H1 (cell line): Measurements from ENCODE around the gene CAPN7. TPM values are rescaled to one million over a fixed set of nuclear protein-coding genes. Genes with fewer than 3 reads are reported as not detected.

Source experiments
- CTCF ChIA-PET: fragments of 300-600 bp; sonication (Branson Sonifier 250); formaldehyde crosslinking; loops from one replicate; lab custom pipeline; 2021; ENCODE audit not compliant: partially characterized antibody; lab: Charles Lee
- POLR2A ChIA-PET: fragments of 300-600 bp; sonication (Branson Sonifier 250); formaldehyde crosslinking; loops from one replicate; lab custom pipeline; 2021; ENCODE audit warnings: inconsistent platforms; ENCODE audit not compliant: partially characterized antibody; lab: Charles Lee
- DNase-seq, 2 experiments: peaks; one replicate each; pipeline versions ENCODE4 v3.0.0 to v3.0.0-alpha.2; 2010 to 2022; ENCODE audit warnings: low spot score in 2 of 2, low read depth in 1 of 2, mixed read lengths in 1 of 2
- FAIRE-seq: peaks from 2 replicates; lab custom pipeline; 2011; peaks lifted over from hg19 to GRCh38; lab: Jason Lieb, UNC
- H2AFZ ChIP-seq: 2 replicates; pipeline ENCODE4 v1.8.1; 2012; ENCODE audit warnings: low read length, inconsistent platforms
- H2AK5ac ChIP-seq: 2 replicates; pipeline ENCODE4 v1.6.1; 2013; ENCODE audit warnings: low read depth, low read length
- H2BK120ac ChIP-seq: replicated peaks from 2 replicates; pipeline ENCODE3; 2013; ENCODE audit warnings: low read depth, low read length, inconsistent platforms
- H2BK12ac ChIP-seq: 2 replicates; pipeline ENCODE4 v1.6.1; 2013; ENCODE audit warnings: low read depth, low read length
- H2BK15ac ChIP-seq: 2 replicates; pipeline ENCODE4 v1.6.1; 2013; ENCODE audit warnings: low read length
- H2BK20ac ChIP-seq: 2 replicates; pipeline ENCODE4 v1.6.1; 2013; ENCODE audit warnings: low read length
- H2BK5ac ChIP-seq: 2 replicates; pipeline ENCODE4 v1.6.1; 2013; ENCODE audit warnings: low read depth, low read length
- H3K14ac ChIP-seq: 2 replicates; pipeline ENCODE4 v1.6.1; 2013; ENCODE audit warnings: inconsistent platforms; ENCODE audit not compliant: insufficient read length
- H3K18ac ChIP-seq: 2 replicates; pipeline ENCODE4 v1.6.1; 2013; ENCODE audit warnings: low read length; ENCODE audit errors: extremely low read depth
- H3K23ac ChIP-seq: 2 replicates; pipeline ENCODE4 v1.6.1; 2013; ENCODE audit warnings: inconsistent platforms; ENCODE audit not compliant: insufficient read length
- H3K23me2 ChIP-seq: 2 replicates; pipeline ENCODE4 v1.6.1; 2013; ENCODE audit warnings: low read depth, low read length
- H3K27ac ChIP-seq: 2 replicates; pipeline ENCODE4 v1.6.1; 2011; ENCODE audit warnings: low read depth, low read length, inconsistent platforms
- H3K27me3 ChIP-seq, 4 experiments: replicated peaks in 1 of 4; 1 replicate in 1 of 4; 2 replicates in 3 of 4; pipeline versions ENCODE4 v1.6.1 to v1.8.1; 2011 to 2013; ENCODE audit warnings: low read length in 3 of 4, mild to moderate bottlenecking in 3 of 4, inconsistent platforms in 2 of 4, mixed read lengths in 2 of 4, moderate library complexity in 1 of 4; ENCODE audit not compliant: control insufficient read depth in 3 of 4, insufficient read depth in 3 of 4; ENCODE audit errors: extremely low read depth in 1 of 4
- H3K36me3 ChIP-seq, 4 experiments: 2 replicates each; pipeline versions ENCODE4 v1.6.1 to v1.8.1; 2011 to 2013; ENCODE audit warnings: mild to moderate bottlenecking in 4 of 4, low read length in 3 of 4, moderate library complexity in 2 of 4, control low read depth in 1 of 4, inconsistent platforms in 1 of 4; ENCODE audit not compliant: insufficient read depth in 4 of 4, control insufficient read depth in 2 of 4
- H3K4ac ChIP-seq: replicated peaks from 2 replicates; pipeline ENCODE3; 2013; ENCODE audit warnings: low read length, low read depth, mixed read lengths, inconsistent platforms; ENCODE audit not compliant: insufficient read length
- H3K4me1 ChIP-seq, 4 experiments: replicated peaks in 1 of 4; 1 replicate in 1 of 4; 2 replicates in 3 of 4; pipeline versions ENCODE4 v1.6.1 to v1.8.1; 2011 to 2013; ENCODE audit warnings: low read length in 3 of 4, inconsistent platforms in 2 of 4, mixed read lengths in 1 of 4; ENCODE audit not compliant: insufficient read depth in 4 of 4, control insufficient read depth in 3 of 4
- H3K4me2 ChIP-seq, 2 experiments: 2 replicates each; pipeline versions ENCODE4 v1.6.1 to v1.8.1; 2011 to 2013; ENCODE audit warnings: low read depth in 2 of 2, low read length in 2 of 2, control low read depth in 1 of 2, inconsistent platforms in 1 of 2, mild to moderate bottlenecking in 1 of 2; ENCODE audit not compliant: insufficient read depth in 1 of 2
- H3K4me3 ChIP-seq, 4 experiments: fragments of 200-600, 300-600 bp in 1 of 4; sonication (generic), shearing (Covaris generic), sonication (Bioruptor Twin) in 1 of 4; 2 replicates each; pipeline versions ENCODE4 v1.5.1 to v1.8.1; 2011 to 2016; ENCODE audit warnings: low read length in 4 of 4, low read depth in 3 of 4, control low read depth in 2 of 4, inconsistent platforms in 2 of 4, mild to moderate bottlenecking in 2 of 4, mixed read lengths in 1 of 4, moderate library complexity in 1 of 4; ENCODE audit not compliant: insufficient read depth in 2 of 4; ENCODE audit errors: extremely low read depth in 1 of 4
- H3K56ac ChIP-seq: replicated peaks from 2 replicates; pipeline ENCODE3; 2013; ENCODE audit warnings: low read depth, mild to moderate bottlenecking, mixed read lengths, low read length, inconsistent platforms; ENCODE audit not compliant: insufficient read length
- H3K79me1 ChIP-seq: 2 replicates; pipeline ENCODE4 v1.6.1; 2013; ENCODE audit warnings: low read depth, low read length, control low read depth
- H3K79me2 ChIP-seq, 2 experiments: 2 replicates each; pipeline versions ENCODE4 v1.6.1 to v1.8.1; 2012 to 2013; ENCODE audit warnings: low read length in 2 of 2, mild to moderate bottlenecking in 2 of 2, inconsistent platforms in 1 of 2; ENCODE audit not compliant: insufficient read depth in 2 of 2, control insufficient read depth in 1 of 2
- H3K9ac ChIP-seq, 4 experiments: replicated peaks in 1 of 4; 1 replicate in 1 of 4; 2 replicates in 3 of 4; pipeline versions ENCODE4 v1.6.1 to v1.8.1; 2011 to 2013; ENCODE audit warnings: low read depth in 3 of 4, low read length in 3 of 4, control low read depth in 2 of 4, mild to moderate bottlenecking in 2 of 4, moderate library complexity in 2 of 4, inconsistent platforms in 1 of 4; ENCODE audit errors: extremely low read depth in 1 of 4
- H3K9me3 ChIP-seq, 2 experiments: 2 replicates each; pipeline versions ENCODE4 v1.6.1 to v1.8.1; 2012 to 2013; ENCODE audit warnings: mild to moderate bottlenecking in 2 of 2, moderate library complexity in 2 of 2, control low read depth in 1 of 2, inconsistent platforms in 1 of 2, low read depth in 1 of 2, low read length in 1 of 2, mixed read lengths in 1 of 2; ENCODE audit not compliant: insufficient read depth in 2 of 2
- H4K20me1 ChIP-seq, 2 experiments: replicated peaks in 1 of 2; 2 replicates each; pipeline versions ENCODE3 to v1.8.1; 2011 to 2013; ENCODE audit warnings: inconsistent platforms in 2 of 2, low read length in 2 of 2, mild to moderate bottlenecking in 1 of 2; ENCODE audit not compliant: insufficient read depth in 2 of 2, control insufficient read depth in 1 of 2
- H4K5ac ChIP-seq: 2 replicates; pipeline ENCODE4 v1.6.1; 2013; ENCODE audit warnings: low read length, low read depth, mixed read lengths, inconsistent platforms; ENCODE audit not compliant: insufficient read length
- H4K8ac ChIP-seq: 2 replicates; pipeline ENCODE4 v1.8.0; 2013; ENCODE audit warnings: mild to moderate bottlenecking, moderate library complexity, low read length, inconsistent platforms; ENCODE audit not compliant: insufficient read depth; ENCODE audit errors: extremely low read depth
- H4K91ac ChIP-seq: replicated peaks from 2 replicates; pipeline ENCODE3; 2013; ENCODE audit warnings: low read length, mixed read lengths, inconsistent platforms; ENCODE audit not compliant: insufficient read length
- BCL11A ChIP-seq, 2 experiments: IDR thresholded peaks; one replicate each; pipeline ENCODE4 v1.6.1; 2011; ENCODE audit warnings: low read depth in 2 of 2, low read length in 2 of 2, mild to moderate bottlenecking in 2 of 2
- BRCA1 ChIP-seq: IDR thresholded peaks from 2 replicates; pipeline ENCODE4 v1.6.1; 2012; ENCODE audit warnings: low read depth, low read length, improper control_type of control experiment
- CBX5 ChIP-seq: fragments of 300-800, 300-1000 bp; sonication (generic); IDR thresholded peaks from 2 replicates; pipeline ENCODE4 v1.7.1; 2016; ENCODE audit warnings: antibody characterized with exemption, low read length, low read depth
- CEBPB ChIP-seq: IDR thresholded peaks from 2 replicates; pipeline ENCODE4 v1.6.1; 2012; ENCODE audit warnings: low read depth, low read length
- CREB1 ChIP-seq: IDR thresholded peaks from 2 replicates; pipeline ENCODE4 v1.6.1; 2012; ENCODE audit warnings: inconsistent platforms
- EZH2 ChIP-seq: fragments of 200-600 bp; sonication (generic); IDR thresholded peaks from 2 replicates; pipeline ENCODE4 v1.7.1; 2012; ENCODE audit warnings: low read depth, mild to moderate bottlenecking, moderate library complexity, low read length, inconsistent platforms; ENCODE audit not compliant: severe bottlenecking
- POLR2AphosphoS5 ChIP-seq: IDR thresholded peaks from 2 replicates; pipeline ENCODE4 v1.6.1; 2011; ENCODE audit warnings: low read depth, low read length
- SAP30 ChIP-seq: fragments of 300-600 bp; sonication (generic); IDR thresholded peaks from 2 replicates; pipeline ENCODE4 v1.7.1; 2012; ENCODE audit warnings: low read length, moderate library complexity, mild to moderate bottlenecking, inconsistent platforms; ENCODE audit not compliant: insufficient read depth, insufficient replicate concordance
- SUZ12 ChIP-seq: fragments of 200-600 bp; sonication (generic); IDR thresholded peaks from 2 replicates; pipeline ENCODE4 v1.6.1; 2012; ENCODE audit warnings: mild to moderate bottlenecking, inconsistent platforms, low read length, moderate library complexity, mixed read lengths
- TAF7 ChIP-seq: optimal IDR thresholded peaks from 2 replicates; pipeline ENCODE3; 2011; ENCODE audit warnings: low read depth, mild to moderate bottlenecking, inconsistent platforms, low read length, moderate library complexity, borderline replicate concordance
- TBP ChIP-seq: IDR thresholded peaks from 2 replicates; pipeline ENCODE4 v1.6.1; 2011; ENCODE audit warnings: low read depth, low read length, improper control_type of control experiment
- TEAD4 ChIP-seq: IDR thresholded peaks from 2 replicates; pipeline ENCODE4 v1.6.1; 2012; ENCODE audit warnings: low read depth, low read length, inconsistent platforms, mixed read lengths
- WGBS, 2 experiments: shearing (Covaris generic) in 1 of 2; methylation state at CpG; one replicate each; pipeline versions ENCODE4 v1.1.6 to v1.1.7; 2013 to 2015; ENCODE audit warnings: low lambda C conversion rate in 2 of 2, mixed read lengths in 2 of 2, inconsistent platforms in 1 of 2, low coverage in 1 of 2, missing lambda C conversion rate in 1 of 2; ENCODE audit not compliant: insufficient replicate concordance in 2 of 2, insufficient coverage in 1 of 2, insufficient read length in 1 of 2; ENCODE audit errors: extremely low coverage in 1 of 2, missing lambda C conversion rate in 1 of 2; 5-methylcytosine and 5-hydroxymethylcytosine counted together
- polyA plus RNA-seq, 7 experiments: library from polyadenylated mRNA; depleted of rRNA in 3 of 7; stranded (reverse) in 5 of 7; unstranded in 2 of 7; fragments of >200 nt in 5 of 7; fragments of 200-250 nt in 2 of 7; gene quantifications; 1 replicate in 5 of 7; 2 replicates in 1 of 7; 4 replicates in 1 of 7; pipeline versions ENCODE4 v1.2.1 to v1.2.3, GENCODE V29; 2011 to 2013; ENCODE audit warnings: missing spikeins in 2 of 7, mixed read lengths in 2 of 7
- total RNA-seq: library from RNA; stranded (reverse); fragmentation: NEBNext Ultra II Directional; extraction: Animal tissue kit (Norgen Biotek cat#: 25700); gene quantifications from 2 replicates; pipeline ENCODE4 v1.2.1, GENCODE V29; 2021

Gene CAPN7
- total and polyA plus RNA-seq, 2 of the 8 experiments (the other 6 are each of a cell fraction or from before 2014, with no cell fraction given): 5.3 to 13.2 TPM

GRCh38 chr3:15181963-15182362 is 24.1 kb upstream of the CAPN7 start:
- FAIRE-seq: no peak

More at GRCh38 chr3:15181963-15182362, 24.1 kb upstream of the CAPN7 start:
- Histone ChIP-seq H2BK15ac (no peak overlapping the region), H3K56ac (no peak overlapping the region), H3K9me3 (peaks cover 3% of the 10 kb centered on the region in 2 experiments; a peak in 1 of 4 replicates), H3K23me2 (no peaks in the 10 kb centered on the region), H4K8ac (no peak overlapping the region), H3K27ac (no peak overlapping the region), H3K9ac (no peak overlapping the region), H4K91ac (no peak overlapping the region), H4K5ac (no peak overlapping the region), H2AK5ac (no peak overlapping the region), H3K14ac (no peak overlapping the region), H2BK20ac (no peak overlapping the region), H2AFZ (no peak overlapping the region), H4K20me1 (no peaks in the 10 kb centered on the region), H3K27me3 (no peaks in the 10 kb centered on the region; a peak in 2 of 7 replicates), H3K4me1 (no peaks in the 10 kb centered on the region), H2BK120ac (no peak overlapping the region), H3K36me3 (no peaks in the 10 kb centered on the region), H2BK12ac (no peak overlapping the region), H3K79me2 (no peaks in the 10 kb centered on the region), H3K4me2 (no peak overlapping the region), H3K4me3 (no peak overlapping the region), H3K79me1 (no peaks in the 10 kb centered on the region), H3K23ac (no peak overlapping the region), H3K4ac (no peak overlapping the region), H2BK5ac (no peak overlapping the region), H3K18ac (no peak overlapping the region)
- CTCF ChIA-PET: interaction anchor here (0.9 to 1.8 kb wide), 4 partner anchors 21 to 66 kb away, joined by 3 to 5 read pairs (median 4); no protein-coding TSS in a partner anchor
- 64% methylated on average over 1 of the region's 1 CpG; no CpG with 5 or more reads in 1 of the 2 experiments for WGBS, 2 experiments
- DNase-seq: no peak
- POLR2A ChIA-PET: no interaction called here
- TF ChIP-seq BRCA1 (no peak), SUZ12 (no peak), BCL11A (IDR thresholded peaks at IDR 0.05; ENCODE audit: low read depth in 2 of 2, low read length in 2 of 2) (no peak), TEAD4 (no peak), EZH2 (no peak), CBX5 (no peak), TBP (no peak), CREB1 (no peak), SAP30 (no peak), TAF7 (no peak), POLR2AphosphoS5 (no peak), CEBPB (no peak)
